ENCODE results near the gene BPGM. TPM values are rescaled to one million over a fixed set of nuclear protein-coding genes. Genes with fewer than 3 reads are reported as not detected.
A peak's percentile ranks its signal among the peaks of the same experiment; 100 is the strongest.

Gene BPGM
- total RNA-seq, result 5.9 TPM

DNA sequence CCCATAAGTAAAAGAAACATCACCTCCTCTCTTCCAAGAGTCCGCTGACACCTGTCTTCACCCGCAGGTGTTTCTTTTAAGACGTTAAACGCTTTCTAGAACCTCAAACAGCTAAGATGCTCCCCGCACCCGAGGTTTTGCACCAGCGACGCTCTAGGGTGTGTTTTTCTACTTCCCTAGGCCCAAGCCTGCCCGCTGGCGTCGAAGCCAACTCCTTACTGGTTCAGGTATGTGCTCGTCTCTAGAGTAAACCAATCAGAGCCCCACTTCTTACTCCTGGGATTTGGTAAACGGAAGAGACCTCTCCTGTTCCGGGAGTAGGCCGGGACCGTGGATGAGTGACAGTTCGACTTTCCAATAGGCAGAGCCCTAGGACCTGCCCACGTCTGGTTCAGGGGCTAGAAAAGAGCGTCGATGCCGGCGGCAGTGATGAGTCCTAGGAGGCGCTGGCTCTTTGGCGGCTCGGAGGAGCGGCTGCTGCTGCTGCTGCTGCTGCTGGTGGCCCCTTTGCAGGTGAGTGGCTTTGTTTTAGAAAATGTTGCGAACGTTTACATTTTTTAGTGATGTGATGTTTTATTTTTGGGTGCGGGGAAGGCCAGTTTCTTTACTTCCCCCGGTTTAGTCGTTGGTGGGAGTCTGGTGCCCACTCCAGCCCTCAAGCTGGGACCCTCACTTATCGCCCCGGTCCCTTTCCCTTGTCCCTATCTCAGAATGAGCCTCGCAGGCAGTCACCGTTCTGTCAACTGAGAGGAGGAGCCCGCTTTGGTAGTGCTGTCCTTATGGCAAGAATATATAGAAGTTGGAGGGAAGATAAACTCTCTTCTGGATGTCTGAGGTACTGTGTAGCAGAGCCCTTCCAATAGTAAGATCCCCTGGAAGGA lies at the start of gene BPGM:
Gene BPGM, plus strand, starts transcription at position 429 of the 881 bp plus-strand sequence. CDS start 14,655 bp downstream, outside the sequence.
- DNase-seq (ENCODE audit: low read depth in 2 of 3, low spot score in 2 of 3), result peak; percentile 98 to 100 (median 100)

DNA sequence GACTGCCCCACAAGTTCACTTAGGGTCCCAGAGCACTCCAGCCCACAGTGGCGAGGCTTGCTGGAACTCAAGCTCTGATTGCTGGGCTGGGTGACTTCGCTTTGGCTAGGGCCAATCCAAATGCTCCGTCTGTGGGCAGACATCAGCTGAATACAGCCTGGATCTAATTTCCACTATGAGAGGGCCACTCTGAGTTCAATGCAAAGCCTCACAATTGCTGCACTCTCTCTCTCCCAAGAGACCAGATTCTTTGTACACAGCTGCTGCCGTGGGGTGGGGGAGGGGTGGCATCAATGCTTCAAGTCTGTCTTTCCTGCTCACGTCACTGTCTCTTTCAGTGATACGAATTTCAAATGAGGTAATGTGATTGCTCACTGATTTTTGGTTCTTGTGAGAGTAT lies 47.3 kb upstream of the BPGM start:
- DNase-seq (ENCODE audit: low read depth in 2 of 3, low spot score in 2 of 3), result no peak

DNA sequence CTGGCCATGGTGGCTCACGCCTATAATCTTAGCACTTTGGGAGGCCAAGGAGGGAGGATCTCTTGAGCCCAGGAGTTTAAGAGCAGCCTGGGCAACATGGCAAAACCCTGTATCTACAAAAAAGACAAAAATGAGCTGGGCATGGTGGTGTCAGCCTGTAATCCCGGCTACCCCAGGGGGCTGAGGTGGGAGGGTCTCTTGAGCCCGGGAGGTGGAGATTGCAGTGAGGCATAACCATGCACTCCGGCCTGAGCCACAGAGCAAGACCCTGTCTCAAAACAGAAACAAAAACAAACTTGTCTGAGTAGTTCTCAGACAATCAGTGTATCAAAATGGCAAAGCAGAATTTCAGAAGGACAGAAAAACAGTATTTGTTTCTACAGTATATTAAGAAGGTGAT lies 45.2 kb upstream of the BPGM start:
- DNase-seq (ENCODE audit: low read depth in 2 of 3, low spot score in 2 of 3), result no peak

DNA sequence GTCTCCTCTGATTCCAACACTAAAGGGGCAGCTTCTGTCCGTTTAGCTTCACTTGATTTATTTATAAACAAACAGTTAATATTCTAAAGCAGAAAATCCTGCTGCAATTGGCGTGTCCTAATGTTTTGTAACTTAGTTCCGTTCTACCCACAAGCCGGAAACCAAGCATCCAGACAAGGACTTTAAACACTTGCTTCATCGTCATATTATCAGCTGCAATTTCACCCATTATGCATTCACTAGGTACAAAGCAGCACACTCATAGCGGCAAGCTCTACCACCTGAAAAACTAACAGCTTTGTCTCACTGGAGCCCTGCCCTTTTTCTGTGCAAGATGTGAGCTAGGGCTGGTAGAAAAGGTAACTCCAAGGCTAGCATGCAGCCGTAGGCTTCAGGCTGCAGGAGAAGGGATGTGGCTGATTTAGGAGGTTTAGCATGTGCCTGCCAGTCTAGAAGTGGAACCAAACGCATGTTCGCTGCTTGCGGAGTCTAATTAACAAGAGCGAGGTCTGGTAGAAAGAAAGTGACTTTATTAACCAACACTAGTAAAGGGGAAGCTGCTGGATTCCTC lies 43.7 kb upstream of the BPGM start:
- DNase-seq (ENCODE audit: low read depth in 2 of 3, low spot score in 2 of 3), result peak in 1 of 3 donors; percentile 8

DNA sequence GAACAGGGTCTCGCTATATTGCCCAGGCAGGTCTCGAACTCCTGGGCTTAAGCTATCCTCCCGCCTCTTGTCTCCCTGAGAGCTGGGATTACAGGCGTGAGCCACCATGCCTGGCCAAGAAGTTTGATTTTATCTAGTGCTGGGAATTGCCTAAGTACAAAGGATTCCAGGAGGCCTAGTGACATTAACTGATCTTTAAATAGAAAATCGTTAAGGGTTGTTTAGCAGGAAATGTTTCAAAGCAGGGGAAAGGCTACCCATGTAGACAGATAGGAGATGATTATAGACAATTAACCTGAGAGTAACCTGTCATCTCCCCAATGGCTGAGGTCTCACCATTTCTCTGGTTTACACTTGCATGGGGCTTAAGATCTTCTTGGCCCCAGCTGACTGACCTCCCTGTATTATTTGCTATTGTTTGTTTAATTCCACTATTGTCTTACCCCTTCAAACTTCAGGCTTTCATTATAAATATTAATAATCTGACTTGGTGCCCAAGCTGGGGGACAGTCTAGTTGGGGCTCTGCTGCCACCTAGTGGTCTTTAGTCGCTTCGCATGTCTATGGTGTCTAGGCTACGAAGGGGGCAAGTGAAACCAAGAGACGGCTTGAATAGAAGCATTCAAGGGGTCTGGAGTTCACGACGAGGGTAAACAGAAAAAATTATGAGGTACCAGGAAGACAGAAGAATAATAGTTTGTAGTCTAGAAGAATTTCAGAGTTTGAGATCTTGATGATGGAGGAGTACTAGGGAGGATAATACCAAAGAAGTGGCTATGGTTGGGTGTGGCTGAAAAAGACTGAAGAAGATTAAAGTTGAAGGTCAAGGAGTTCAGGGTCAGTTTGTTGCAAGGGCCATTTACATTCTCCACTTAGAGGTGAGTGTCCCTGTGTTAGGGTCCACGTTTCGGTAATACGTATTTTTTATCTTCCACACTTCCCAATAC lies 40.4 kb upstream of the BPGM start:
- peak; percentile 31 to 81 (median 48) for DNase-seq (ENCODE audit: low read depth in 2 of 3, low spot score in 2 of 3)

GRCh38 chr7:134611611-134612151 lies 35.0 kb upstream of the BPGM start:
- DNase-seq (ENCODE audit: low read depth in 2 of 3, low spot score in 2 of 3), result no peak

DNA sequence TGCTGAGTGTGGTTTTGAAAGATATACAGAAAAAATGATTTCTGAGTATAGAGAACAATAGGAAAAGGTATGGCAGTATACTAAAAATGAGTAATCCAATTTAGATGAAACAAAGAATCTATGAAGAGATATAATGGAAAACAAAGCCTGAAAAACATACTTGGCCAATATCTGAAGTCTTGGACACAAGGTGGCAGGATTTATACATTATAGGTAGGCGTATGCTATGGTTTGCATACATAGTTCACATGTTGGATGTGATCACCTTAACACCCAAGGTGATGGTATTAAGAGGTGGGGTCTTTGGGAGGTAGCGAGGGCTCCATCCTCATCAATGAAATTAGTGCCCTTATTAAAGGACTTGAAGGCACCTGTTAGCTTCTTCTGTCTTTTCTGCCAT lies 34.5 kb upstream of the BPGM start:
- no peak for DNase-seq (ENCODE audit: low read depth in 2 of 3, low spot score in 2 of 3)

DNA sequence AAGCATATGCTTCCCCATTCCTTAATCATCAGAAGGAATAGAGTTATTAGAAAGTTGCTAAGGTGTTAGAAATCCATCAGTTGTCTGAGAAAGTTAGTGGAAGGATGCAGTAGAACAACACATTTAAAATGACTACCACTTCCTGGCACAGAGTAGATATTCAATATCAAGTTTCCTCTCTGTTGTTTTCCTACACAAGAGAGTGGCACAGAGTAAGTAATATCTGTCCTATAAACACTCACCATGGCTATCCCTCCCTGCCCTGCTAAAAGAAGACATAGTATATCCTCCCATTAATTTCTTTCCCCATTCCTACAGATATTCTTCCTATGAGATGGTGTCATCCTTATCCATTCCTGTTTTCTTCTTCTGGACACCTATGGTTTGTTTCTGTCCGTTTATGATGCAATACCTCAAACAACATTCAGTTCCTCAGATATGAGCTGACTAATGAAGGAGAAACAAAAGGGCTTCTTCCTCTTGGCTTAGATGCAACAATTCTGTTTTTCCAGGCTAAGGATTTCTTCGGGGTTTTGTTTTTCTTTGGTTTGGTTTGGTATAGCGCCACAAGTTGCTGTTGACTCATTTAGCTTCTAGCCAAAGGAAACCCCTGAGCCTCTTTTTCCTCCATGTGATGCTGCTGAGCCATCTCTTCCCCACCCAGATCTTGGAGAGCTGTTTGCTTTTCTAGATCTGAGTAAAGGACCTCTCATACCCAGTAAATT lies 32.9 kb upstream of the BPGM start:
- no peak for DNase-seq (ENCODE audit: low read depth in 2 of 3, low spot score in 2 of 3)

GRCh38 chr7:134616611-134617010 lies 30.0 kb upstream of the BPGM start:
- no peak for DNase-seq (ENCODE audit: low read depth in 2 of 3, low spot score in 2 of 3)

DNA sequence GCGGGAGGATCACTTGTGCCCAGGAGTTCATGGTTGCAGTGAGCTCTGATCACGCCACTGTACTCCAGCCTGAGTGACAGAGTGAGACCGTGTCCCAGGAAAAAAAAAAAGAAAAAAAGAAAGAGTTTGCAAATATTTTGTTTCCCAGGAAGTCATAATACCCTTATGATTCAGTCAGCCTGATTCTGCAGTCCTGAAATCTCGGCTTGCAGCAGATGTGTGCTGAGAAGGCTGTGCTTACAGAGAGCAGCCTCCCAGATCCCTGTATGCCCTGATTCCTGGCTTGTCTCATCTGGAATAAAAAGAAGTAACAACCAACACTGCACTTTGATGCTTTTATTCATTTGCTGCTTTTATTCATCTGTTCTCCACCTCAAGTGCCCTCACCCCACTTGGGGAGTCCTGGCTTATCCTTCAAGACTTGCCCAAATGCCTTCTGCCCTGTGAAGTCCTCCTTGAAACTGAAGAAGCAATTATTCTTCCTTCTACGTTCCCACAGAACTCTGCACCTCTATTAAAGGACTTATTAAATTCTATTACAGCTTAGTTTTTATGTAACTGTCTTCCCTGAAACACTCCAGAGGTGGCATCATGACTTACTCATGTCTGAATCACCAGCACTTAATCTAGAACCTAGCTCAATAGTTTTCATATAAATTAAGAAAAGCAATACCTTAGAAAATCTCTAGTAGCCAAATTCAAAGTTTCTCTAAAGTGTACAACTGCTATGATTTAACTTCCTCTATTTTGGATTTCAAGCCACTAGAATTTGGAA lies 27.7 kb upstream of the BPGM start:
- DNase-seq (ENCODE audit: low read depth in 2 of 3, low spot score in 2 of 3), result peak in 1 of 3 donors; percentile 36

DNA sequence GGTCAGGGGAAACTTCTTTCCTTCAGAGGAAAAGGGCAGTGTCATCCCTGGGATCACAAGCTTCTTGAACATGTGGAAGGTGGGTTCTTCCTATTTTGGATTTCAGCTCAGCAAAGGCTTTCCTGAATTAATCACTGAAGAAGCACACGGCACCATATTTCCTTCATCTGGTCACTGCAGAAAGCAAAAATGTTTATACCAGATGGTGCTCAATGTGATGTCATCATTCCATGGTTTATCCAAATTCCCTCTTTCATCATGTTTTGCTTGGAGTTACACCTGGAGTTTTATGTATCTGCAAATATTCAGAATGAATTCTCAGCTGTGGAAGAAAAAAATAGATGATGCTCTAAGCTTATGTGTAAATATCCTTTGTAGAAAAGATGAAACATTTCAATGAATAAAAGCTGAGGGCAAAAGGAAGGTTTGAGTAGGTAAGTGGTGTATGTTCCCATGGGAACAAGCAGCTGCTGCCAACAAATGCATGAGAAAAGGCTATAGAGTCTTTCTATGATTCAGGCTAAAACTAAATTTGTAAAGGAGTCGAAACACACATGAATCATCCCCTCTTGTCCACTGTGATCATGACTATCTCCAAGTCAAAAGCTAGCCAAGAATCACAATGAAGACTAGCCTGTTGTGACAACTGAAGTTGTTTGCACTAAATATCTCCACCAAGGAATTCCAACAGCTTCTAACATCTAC lies 26.9 kb upstream of the BPGM start:
- no peak for DNase-seq (ENCODE audit: low read depth in 2 of 3, low spot score in 2 of 3)

DNA sequence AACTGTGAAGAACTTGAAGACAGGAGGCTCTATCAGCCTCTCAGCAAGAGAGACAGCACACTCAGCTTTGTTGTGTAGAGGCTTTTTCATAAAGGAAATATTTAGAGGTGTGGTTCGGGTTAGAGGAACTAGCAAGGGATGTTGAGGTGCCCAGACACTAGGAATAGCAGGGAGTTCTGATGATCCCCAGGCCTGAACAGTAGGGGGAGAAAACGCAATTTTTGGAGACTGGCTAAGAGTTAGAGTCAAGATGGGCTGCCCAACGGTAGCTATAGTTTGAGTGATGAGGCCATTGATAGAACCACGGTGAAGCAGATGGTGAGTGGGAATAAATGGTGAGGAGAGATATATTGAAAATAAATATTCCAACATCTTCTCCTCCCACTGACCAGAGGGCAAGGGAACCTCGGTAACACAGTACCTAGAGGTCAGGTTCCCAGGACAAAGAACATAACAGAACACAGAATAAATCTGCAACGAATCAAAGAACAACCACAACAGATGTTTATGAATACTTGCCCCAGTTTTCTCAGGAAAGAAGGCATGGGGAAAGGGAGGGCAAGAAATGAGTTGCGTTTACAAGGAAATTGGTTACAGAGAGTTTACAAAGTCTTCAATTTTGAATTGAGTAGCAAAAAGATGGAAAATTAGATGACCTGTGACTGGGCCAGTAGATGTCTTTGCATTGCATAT lies 24.2 kb upstream of the BPGM start:
- no peak for DNase-seq (ENCODE audit: low read depth in 2 of 3, low spot score in 2 of 3)

DNA sequence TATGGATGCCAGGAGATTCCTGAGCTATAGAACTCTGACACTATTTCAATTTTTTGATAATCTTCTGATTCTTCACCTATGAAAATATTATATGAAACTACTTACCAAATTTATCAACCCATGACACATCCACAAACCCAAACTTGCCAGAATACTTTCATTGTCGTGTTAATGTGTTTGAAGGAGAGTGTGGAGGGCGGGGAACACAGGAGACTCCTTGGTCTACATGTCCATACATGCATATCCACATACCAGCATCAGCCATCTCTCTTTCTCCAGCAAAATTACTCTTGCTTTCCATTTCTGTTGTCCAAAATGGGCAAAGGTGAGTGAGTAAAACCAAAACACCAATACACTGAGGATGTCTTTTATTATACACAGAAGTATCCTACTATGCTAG lies 23.5 kb upstream of the BPGM start:
- DNase-seq (ENCODE audit: low read depth in 2 of 3, low spot score in 2 of 3), result no peak

DNA sequence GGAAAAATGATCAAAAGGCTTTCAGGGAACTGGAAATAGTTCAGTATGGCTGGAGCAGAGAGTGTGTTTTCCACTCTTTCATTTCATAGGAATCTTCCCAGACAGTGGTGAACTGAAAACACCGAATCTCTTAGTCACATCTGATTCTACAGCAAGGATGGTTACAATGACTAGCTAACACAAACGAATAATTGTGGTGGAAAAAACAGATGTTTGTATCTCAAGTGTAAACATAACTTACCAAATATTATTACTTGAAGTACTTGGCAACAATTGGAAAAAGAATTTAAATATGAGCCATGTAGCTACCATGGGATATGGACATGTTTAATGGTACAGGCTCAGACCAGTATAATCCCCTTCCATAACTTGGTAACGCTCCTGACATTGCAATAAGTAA lies 21.1 kb upstream of the BPGM start:
- no peak for DNase-seq (ENCODE audit: low read depth in 2 of 3, low spot score in 2 of 3)

DNA sequence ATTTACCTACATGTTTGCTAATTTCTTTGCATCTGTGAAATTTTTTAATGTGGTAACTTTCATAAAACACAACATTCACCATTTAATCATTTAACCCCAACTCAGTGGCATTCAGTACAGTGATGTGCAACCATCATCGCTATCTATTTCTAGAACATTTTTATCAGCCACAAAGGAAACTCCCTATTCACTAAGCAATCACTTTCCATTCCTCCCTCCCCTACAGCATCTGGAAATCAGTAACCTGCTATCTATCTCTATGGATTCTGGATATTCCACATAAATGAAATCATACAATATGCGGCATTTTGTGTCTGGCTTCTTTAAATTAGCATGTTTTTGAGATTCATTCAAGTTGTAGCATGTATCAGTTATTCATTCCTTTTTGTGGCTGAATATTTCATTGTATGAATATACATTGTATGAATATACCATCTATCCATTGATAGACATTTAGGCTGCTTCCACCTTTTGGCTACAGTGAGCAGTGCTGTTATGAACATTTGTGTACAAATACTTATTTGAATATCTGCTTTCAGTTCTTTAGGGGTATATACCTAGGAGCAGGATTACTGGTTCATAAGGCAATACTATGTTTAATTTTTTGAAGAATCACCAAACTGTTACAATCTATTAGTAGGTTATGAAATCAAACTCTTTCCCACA lies 19.4 kb upstream of the BPGM start:
- DNase-seq (ENCODE audit: low read depth in 2 of 3, low spot score in 2 of 3), result no peak

DNA sequence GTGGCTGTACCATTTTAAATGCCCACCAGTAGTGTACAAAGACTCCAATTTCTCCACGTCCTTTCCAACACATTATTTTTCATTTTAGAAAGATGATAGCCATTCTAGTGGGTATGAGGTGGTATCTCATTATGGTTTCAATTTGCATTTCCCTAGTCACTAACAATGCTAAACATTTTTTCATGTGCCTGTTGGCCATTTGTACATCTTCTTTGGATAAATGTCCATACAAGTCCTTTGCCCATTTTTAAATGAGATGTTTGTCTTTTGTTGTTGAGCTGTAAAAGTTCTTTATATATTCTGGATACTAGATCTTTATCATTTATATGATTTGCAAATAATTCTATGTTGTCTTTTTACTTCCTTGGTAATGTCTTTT lies 18.9 kb upstream of the BPGM start:
- DNase-seq (ENCODE audit: low read depth in 2 of 3, low spot score in 2 of 3), result no peak

GRCh38 chr7:134629445-134629844 lies 17.2 kb upstream of the BPGM start:
- DNase-seq (ENCODE audit: low read depth in 2 of 3, low spot score in 2 of 3), result no peak

- DNase-seq (ENCODE audit: low read depth in 2 of 3, low spot score in 2 of 3), result no peak
Measured at GRCh38 chr7:134630237-134630636, 16.4 kb upstream of the BPGM start.

Measured in hematopoietic multipotent progenitor cell (in vitro differentiated cells).